CD4-positive, CD25-positive, alpha-beta regulatory T cell (primary cell): ENCODE results near the gene CLIP4. TPM values are rescaled to one million over a fixed set of nuclear protein-coding genes. Genes with fewer than 3 reads are reported as not detected.

ENCODE experiments used
- ATAC-seq, 2 donors: fragments of 150-1000 bp; cut with Tn5 transposase; one replicate each; pipeline ENCODE4 v1.10.0; 2021; ENCODE audit warnings: low read depth in 2 of 2, moderate number of reproducible peaks in 2 of 2, moderate library complexity in 1 of 2
- DNase-seq, 3 donors: peaks; one replicate each; pipeline versions ENCODE4 v3.0.0 to v3.0.0-alpha.2; 2012 to 2022; ENCODE audit warnings: mixed read lengths in 1 of 3
- H3K27ac ChIP-seq: one replicate; pipeline ENCODE4 v1.7.0; 2013; ENCODE audit warnings: mild to moderate bottlenecking, low read length; ENCODE audit not compliant: insufficient read depth, poor library complexity, severe bottlenecking
- H3K27me3 ChIP-seq: one replicate; pipeline ENCODE4 v1.7.0; 2013; ENCODE audit warnings: low read length; ENCODE audit not compliant: control insufficient read depth, insufficient read depth
- H3K36me3 ChIP-seq: one replicate; pipeline ENCODE4 v1.7.0; 2013; ENCODE audit warnings: mild to moderate bottlenecking, low read length, moderate library complexity; ENCODE audit not compliant: control insufficient read depth, insufficient read depth
- H3K4me1 ChIP-seq: 2 replicates; pipeline ENCODE4 v1.7.0; 2013; ENCODE audit warnings: mild to moderate bottlenecking, low read length; ENCODE audit not compliant: insufficient read depth, control insufficient read depth, poor library complexity, severe bottlenecking
- H3K4me3 ChIP-seq: one replicate; pipeline ENCODE4 v1.7.0; 2013; ENCODE audit warnings: low read depth, mild to moderate bottlenecking, low read length, moderate library complexity
- H3K9me3 ChIP-seq, 2 experiments: 1 replicate in 1 of 2; 2 replicates in 1 of 2; pipeline ENCODE4 v1.7.0; 2013; ENCODE audit warnings: low read length in 2 of 2, mild to moderate bottlenecking in 1 of 2, moderate library complexity in 1 of 2; ENCODE audit not compliant: control insufficient read depth in 2 of 2
- H3K27ac Mint-ChIP-seq, 3 donors: one replicate each; pipeline ENCODE4 v1.8.0; 2020 to 2022; ENCODE audit warnings: mild to moderate bottlenecking in 3 of 3, mixed read lengths in 3 of 3, moderate library complexity in 2 of 3
- H3K27me3 Mint-ChIP-seq: one replicate; pipeline ENCODE4 v1.8.0; 2022; ENCODE audit warnings: mild to moderate bottlenecking, mixed read lengths
- H3K36me3 Mint-ChIP-seq: one replicate; pipeline ENCODE4 v1.8.0; 2020; ENCODE audit warnings: mixed read lengths
- H3K4me1 Mint-ChIP-seq, 4 donors: one replicate each; pipeline ENCODE4 v1.8.0; 2020 to 2022; ENCODE audit warnings: mixed read lengths in 4 of 4, mild to moderate bottlenecking in 1 of 4
- H3K4me3 Mint-ChIP-seq, 4 donors: one replicate each; pipeline ENCODE4 v1.8.0; 2020 to 2022; ENCODE audit warnings: mild to moderate bottlenecking in 4 of 4, mixed read lengths in 4 of 4, moderate library complexity in 3 of 4
- H3K9me3 Mint-ChIP-seq, 7 donors: one replicate each; pipeline ENCODE4 v1.8.0; 2020 to 2022; ENCODE audit warnings: mixed read lengths in 7 of 7, mild to moderate bottlenecking in 3 of 7, moderate library complexity in 2 of 7
- polyA plus RNA-seq, 4 donors: library from polyadenylated mRNA; unstranded; fragments of 300-500 nt; fragmentation: Illumina TruSeq; gene quantifications; one replicate each; pipeline ENCODE4 v1.2.3, GENCODE V29; 2021
- total RNA-seq: library from RNA; stranded (reverse); gene quantifications from one replicate; pipeline ENCODE4 v1.2.3, GENCODE V29; 2022

The CLIP4 gene
- total and polyA plus RNA-seq, 5 donors from 2014 or later, result 13.5 to 37.7 (median 17.3) TPM

DNA sequence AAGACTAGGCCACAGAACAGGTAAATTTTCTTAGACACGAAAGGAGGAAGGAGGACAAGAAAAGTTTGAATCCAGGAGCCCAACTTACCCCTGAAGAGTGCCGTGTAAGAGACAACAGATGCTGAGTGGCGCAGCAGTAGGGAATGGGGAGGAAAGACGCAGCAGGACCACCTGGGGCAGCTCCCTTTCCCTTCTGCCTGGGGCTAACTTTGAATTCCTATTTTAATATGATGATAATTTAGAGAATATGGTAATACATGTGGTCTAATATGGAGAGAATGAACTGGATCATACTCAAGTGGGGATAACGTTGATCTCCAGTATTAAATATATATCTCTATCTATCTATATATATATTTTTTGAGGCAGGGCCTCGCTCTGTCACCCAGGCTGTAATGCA, 69.3 kb downstream of the CLIP4 start:
- no peak for ATAC-seq

DNA sequence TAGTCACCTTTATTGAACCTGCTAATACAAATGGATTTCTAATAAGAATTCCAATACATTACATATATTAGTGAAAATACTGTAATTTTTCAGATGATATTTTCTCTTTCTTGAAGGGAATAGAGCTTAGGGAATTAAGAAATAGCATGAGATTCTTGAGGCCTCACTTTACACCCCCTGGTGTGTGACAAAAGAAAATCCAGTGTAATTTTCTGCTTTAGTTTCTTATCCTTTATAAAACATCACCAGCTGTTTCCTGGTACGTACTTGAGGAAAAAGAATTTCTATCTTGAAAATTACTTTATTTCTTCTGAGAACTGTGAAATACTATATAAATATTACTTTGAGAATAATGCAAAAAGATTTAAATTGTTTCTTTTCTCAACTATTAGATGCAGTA, 71.6 kb downstream of the CLIP4 start:
- H3K36me3 ChIP-seq, result peaks cover 16% of the 10 kb centered on the region
- Mint-ChIP-seq H3K4me3 (no peak overlapping the region), H3K27me3 (no peaks in the 10 kb centered on the region), H3K4me1 (peaks cover 0 to 14% (median 10%) of the 10 kb centered on the region in 4 donors), H3K27ac (no peak overlapping the region), H3K9me3 (peaks cover 0 to 5% (median 0%) of the 10 kb centered on the region in 7 donors), H3K36me3 (peaks cover 22% of the 10 kb centered on the region)
- H3K4me3 ChIP-seq, result no peak overlapping the region
- H3K9me3 ChIP-seq, result no peaks in the 10 kb centered on the region
- ATAC-seq, result no peak
- no peaks in the 10 kb centered on the region for H3K27me3 ChIP-seq
- H3K4me1 ChIP-seq, result no peaks in the 10 kb centered on the region
- no peak overlapping the region for H3K27ac ChIP-seq
- DNase-seq, result no peak

More for the DNA sequence above, 69.3 kb downstream of the CLIP4 start:
- Histone ChIP-seq H3K9me3 (no peaks in the 10 kb centered on the region), H3K4me1 (no peaks in the 10 kb centered on the region), H3K4me3 (no peak overlapping the region), H3K36me3 (peaks cover 29% of the 10 kb centered on the region), H3K27ac (no peak overlapping the region), H3K27me3 (no peaks in the 10 kb centered on the region)
- Mint-ChIP-seq H3K36me3 (peaks cover 35% of the 10 kb centered on the region), H3K4me1 (peaks cover 0 to 12% (median 9%) of the 10 kb centered on the region in 4 donors), H3K27ac (peak overlapping the region in 1 of 3 donors; percentile 14), H3K27me3 (no peaks in the 10 kb centered on the region), H3K4me3 (no peak overlapping the region), H3K9me3 (peaks cover 0 to 5% (median 0%) of the 10 kb centered on the region in 7 donors)
- no peak for DNase-seq

DNA sequence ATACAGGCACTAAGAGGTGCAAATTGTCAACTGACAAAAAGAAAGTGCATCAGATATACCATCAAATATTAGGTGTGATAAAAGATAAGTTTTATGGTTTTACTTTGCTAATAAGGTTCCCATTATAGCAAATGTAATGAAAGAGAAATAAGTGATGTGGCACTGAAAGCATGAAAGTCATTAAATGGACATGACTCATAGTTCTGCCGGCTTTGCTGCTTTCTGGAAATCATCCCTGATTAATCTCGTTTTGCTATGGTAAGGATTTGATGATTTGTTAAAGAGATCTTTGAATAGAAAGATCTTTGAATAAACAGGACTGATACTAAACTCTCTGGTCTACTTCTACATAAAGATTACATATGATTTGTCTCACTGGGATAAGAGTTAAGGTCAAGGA, 72.7 kb downstream of the CLIP4 start:
- Mint-ChIP-seq H3K27ac (peak overlapping the region in 1 of 3 donors; percentile 60), H3K4me3 (no peak overlapping the region), H3K27me3 (no peaks in the 10 kb centered on the region), H3K36me3 (peaks cover 18% of the 10 kb centered on the region), H3K4me1 (peaks cover 0 to 14% (median 10%) of the 10 kb centered on the region in 4 donors), H3K9me3 (peaks cover 0 to 5% (median 0%) of the 10 kb centered on the region in 7 donors)
- DNase-seq (no peak), ATAC-seq (no peak)
- Histone ChIP-seq H3K4me1 (no peaks in the 10 kb centered on the region), H3K36me3 (peaks cover 6% of the 10 kb centered on the region), H3K9me3 (no peaks in the 10 kb centered on the region), H3K4me3 (no peak overlapping the region), H3K27ac (no peak overlapping the region), H3K27me3 (no peaks in the 10 kb centered on the region)

DNA sequence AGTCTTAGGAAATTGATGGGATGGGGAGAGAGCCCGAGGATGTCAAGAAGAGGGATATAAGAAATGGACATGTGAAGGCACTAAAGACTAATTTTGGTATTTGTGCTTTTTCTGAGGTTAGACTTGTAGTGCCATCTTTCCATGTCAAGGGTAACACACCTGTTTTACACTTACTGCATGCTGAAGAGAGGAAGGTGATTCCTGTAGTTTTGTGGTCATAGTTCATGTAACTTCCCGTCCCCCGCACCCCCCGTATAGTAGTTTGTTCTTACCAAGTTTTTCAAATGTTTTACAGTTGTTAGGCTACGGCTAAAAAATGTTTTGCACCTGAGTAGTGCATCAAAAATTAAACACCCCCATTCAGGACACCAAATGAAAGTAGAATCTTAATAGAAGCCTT, 73.8 kb downstream of the CLIP4 start:
- no peak for DNase-seq
- H3K4me1 Mint-ChIP-seq, result peaks cover 0 to 14% (median 10%) of the 10 kb centered on the region in 4 donors

DNA sequence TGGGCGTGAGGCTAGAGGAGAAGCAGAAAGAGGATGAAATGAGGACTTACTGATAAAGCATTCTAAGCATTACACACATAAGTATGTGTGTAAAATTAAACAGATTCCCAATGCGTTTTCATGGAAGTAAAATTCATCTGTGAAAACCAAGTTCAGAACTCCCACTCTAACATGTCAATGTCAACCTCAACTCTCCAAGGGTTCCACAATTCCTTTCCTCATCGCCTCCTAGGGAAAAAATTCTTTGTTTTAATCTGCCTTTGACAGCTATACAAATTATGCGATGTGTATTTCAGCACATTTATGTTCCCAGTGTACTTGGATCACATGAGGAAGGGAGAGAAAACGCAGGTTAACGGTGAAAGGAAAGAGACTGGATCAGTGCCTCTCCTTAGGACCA, 76.6 kb downstream of the CLIP4 start:
- peaks cover 5% of the 10 kb centered on the region for H3K27me3 Mint-ChIP-seq

More for the DNA sequence above, 73.8 kb downstream of the CLIP4 start:
- peaks cover 0 to 5% (median 0%) of the 10 kb centered on the region in 7 donors for H3K9me3 Mint-ChIP-seq
- ATAC-seq, result peak; percentile 72 to 85
- Histone ChIP-seq H3K4me1 (no peaks in the 10 kb centered on the region), H3K9me3 (no peaks in the 10 kb centered on the region), H3K36me3 (peaks cover 4% of the 10 kb centered on the region), H3K27ac (no peak overlapping the region), H3K27me3 (no peaks in the 10 kb centered on the region), H3K4me3 (peak overlapping the region; percentile 56)
- no peak overlapping the region for H3K4me3 Mint-ChIP-seq
- H3K27me3 Mint-ChIP-seq, result peaks cover 4% of the 10 kb centered on the region
- H3K27ac Mint-ChIP-seq, result peak overlapping the region in 1 of 3 donors; percentile 4
- H3K36me3 Mint-ChIP-seq, result peaks cover 18% of the 10 kb centered on the region

DNA sequence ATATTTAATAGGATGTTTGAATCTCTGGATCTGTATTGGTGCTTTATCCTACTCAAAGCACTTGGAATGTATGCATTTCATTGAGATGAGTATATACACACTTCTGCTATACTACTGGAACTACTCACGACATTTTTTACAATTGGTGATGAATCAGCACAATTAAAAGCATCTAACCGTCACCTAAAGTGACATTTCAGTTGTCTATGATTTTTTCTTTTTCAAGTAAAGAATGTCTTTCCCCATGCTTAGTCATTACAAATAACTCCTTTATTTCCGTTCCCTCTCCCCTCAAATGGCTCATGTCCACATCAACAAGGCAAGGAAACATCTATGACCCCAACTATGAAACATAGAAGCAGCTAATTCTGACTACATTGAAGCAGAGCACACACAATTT, 77.3 kb downstream of the CLIP4 start:
- no peak for DNase-seq
- H3K9me3 ChIP-seq, result no peaks in the 10 kb centered on the region
- H3K4me3 ChIP-seq, result no peak overlapping the region
- H3K27me3 ChIP-seq, result no peaks in the 10 kb centered on the region
- no peaks in the 10 kb centered on the region for H3K4me1 ChIP-seq
- H3K27me3 Mint-ChIP-seq, result peaks cover 5% of the 10 kb centered on the region
- no peak overlapping the region for H3K27ac ChIP-seq
- peaks cover 4 to 14% (median 12%) of the 10 kb centered on the region in 4 donors for H3K4me1 Mint-ChIP-seq
- no peaks in the 10 kb centered on the region for H3K36me3 ChIP-seq
- H3K4me3 Mint-ChIP-seq, result no peak overlapping the region
- no peak for ATAC-seq
- no peak overlapping the region for H3K27ac Mint-ChIP-seq
- H3K9me3 Mint-ChIP-seq, result peaks cover 0 to 3% (median 0%) of the 10 kb centered on the region in 7 donors
- H3K36me3 Mint-ChIP-seq, result peaks cover 11% of the 10 kb centered on the region

More for the DNA sequence above, 76.6 kb downstream of the CLIP4 start:
- H3K4me1 Mint-ChIP-seq, result peaks cover 2 to 14% (median 12%) of the 10 kb centered on the region in 4 donors
- no peaks in the 10 kb centered on the region for H3K36me3 ChIP-seq
- no peaks in the 10 kb centered on the region for H3K4me1 ChIP-seq
- H3K4me3 Mint-ChIP-seq, result no peak overlapping the region
- peaks cover 0 to 5% (median 0%) of the 10 kb centered on the region in 7 donors for H3K9me3 Mint-ChIP-seq
- ATAC-seq, result no peak
- H3K9me3 ChIP-seq, result no peaks in the 10 kb centered on the region
- no peaks in the 10 kb centered on the region for H3K27me3 ChIP-seq
- peaks cover 14% of the 10 kb centered on the region for H3K36me3 Mint-ChIP-seq
- no peak for DNase-seq
- no peak overlapping the region for H3K4me3 ChIP-seq
- H3K27ac ChIP-seq, result no peak overlapping the region
- H3K27ac Mint-ChIP-seq, result no peak overlapping the region

DNA sequence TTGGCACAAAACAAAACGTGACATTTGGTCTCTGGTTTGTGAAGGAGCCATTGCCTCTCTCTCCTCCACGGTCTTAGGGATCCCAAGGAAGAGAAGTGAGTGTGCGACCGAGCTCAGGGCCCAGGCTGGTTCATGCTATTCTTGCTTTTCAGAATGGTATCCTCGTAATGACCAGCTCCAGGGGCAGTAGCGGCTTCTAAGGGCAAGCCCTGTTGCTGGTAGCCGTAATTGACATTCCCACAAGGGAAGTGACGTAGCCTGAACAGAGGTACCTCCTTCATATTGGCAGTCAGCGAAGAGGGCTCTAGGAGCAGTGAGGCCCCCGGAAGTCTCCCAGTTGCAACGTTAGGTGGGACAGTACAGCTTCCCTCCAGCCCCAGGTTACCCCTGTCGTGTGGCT, 77.9 kb downstream of the CLIP4 start:
- Mint-ChIP-seq H3K27me3 (peaks cover 5% of the 10 kb centered on the region), H3K9me3 (no peaks in the 10 kb centered on the region), H3K27ac (no peak overlapping the region), H3K4me3 (no peak overlapping the region), H3K4me1 (peaks cover 4 to 14% (median 11%) of the 10 kb centered on the region in 4 donors), H3K36me3 (peaks cover 5% of the 10 kb centered on the region)
- Histone ChIP-seq H3K36me3 (no peaks in the 10 kb centered on the region), H3K9me3 (no peaks in the 10 kb centered on the region), H3K27me3 (no peaks in the 10 kb centered on the region), H3K27ac (no peak overlapping the region), H3K4me3 (no peak overlapping the region), H3K4me1 (no peaks in the 10 kb centered on the region)
- ATAC-seq (no peak), DNase-seq (no peak)

DNA sequence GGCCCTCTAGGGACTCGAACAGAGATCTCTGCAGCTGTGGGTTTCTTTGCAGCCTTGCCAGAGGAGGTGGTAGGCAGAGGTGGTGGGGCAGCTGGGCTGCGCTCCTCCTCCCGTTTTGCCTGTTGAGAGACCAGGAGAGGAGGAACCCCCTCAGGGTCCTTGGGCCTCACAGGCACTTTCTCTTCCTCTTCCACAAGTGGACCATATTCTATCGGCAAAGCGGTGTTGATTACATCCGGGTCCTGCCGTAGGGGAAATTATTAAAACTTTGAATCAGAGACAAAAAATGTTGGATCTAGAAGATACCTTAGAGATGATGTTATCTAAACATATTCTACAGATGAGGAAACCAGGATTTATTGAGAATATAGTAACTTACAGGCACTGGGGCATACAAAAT, 78.5 kb downstream of the CLIP4 start:
- Mint-ChIP-seq H3K27me3 (peaks cover 5% of the 10 kb centered on the region), H3K27ac (peak overlapping the region in 1 of 3 donors; percentile 15), H3K4me3 (no peak overlapping the region), H3K4me1 (peaks cover 4 to 13% (median 10%) of the 10 kb centered on the region in 4 donors), H3K9me3 (no peaks in the 10 kb centered on the region), H3K36me3 (peaks cover 3% of the 10 kb centered on the region)
- Histone ChIP-seq H3K27me3 (no peaks in the 10 kb centered on the region), H3K36me3 (no peaks in the 10 kb centered on the region), H3K27ac (no peak overlapping the region), H3K4me1 (no peaks in the 10 kb centered on the region), H3K9me3 (no peaks in the 10 kb centered on the region), H3K4me3 (no peak overlapping the region)
- no peak for ATAC-seq
- no peak for DNase-seq
